ENCODE measurements around the gene C6orf118. TPM values are rescaled to one million over a fixed set of nuclear protein-coding genes. Genes with fewer than 3 reads are reported as not detected.

Gene C6orf118
- total and polyA plus RNA-seq, 4 donors = not detected

- H3K4me3 ChIP-seq (ENCODE audit: low read depth in 1 of 3, low read length in 3 of 3) = no peak overlapping the region
- no peaks in the 10 kb centered on the region for H3K4me1 ChIP-seq (ENCODE audit: control insufficient read depth in 4 of 4, insufficient read depth in 4 of 4, low read length in 3 of 4)
- no peak overlapping the region for H3K27ac ChIP-seq (ENCODE audit: low read depth in 1 of 2, low read length in 2 of 2)
- no peaks in the 10 kb centered on the region for H3K36me3 ChIP-seq (ENCODE audit: control insufficient read depth in 4 of 4, insufficient read depth in 3 of 4, low read depth in 1 of 4, low read length in 3 of 4)
- no peak for DNase-seq (ENCODE audit: low spot score)
- no peak overlapping the region for H3K9ac ChIP-seq (ENCODE audit: low read depth in 1 of 2, low read length in 2 of 2)
- no peaks in the 10 kb centered on the region for H3K27me3 ChIP-seq (ENCODE audit: control insufficient read depth in 4 of 4, insufficient read depth in 4 of 4, low read length in 3 of 4)
- peaks cover 0 to 5% (median 3%) of the 10 kb centered on the region in 4 donors for H3K9me3 ChIP-seq (ENCODE audit: control insufficient read depth in 4 of 4, low read length in 3 of 4)
- 72% methylated on average over 5 of the region's 5 CpGs for WGBS
- TF ChIP-seq SP1 (IDR thresholded peaks at IDR 0.05) = no peak
- no peak for TF ChIP-seq RAD21 (IDR thresholded peaks at IDR 0.05)
- no peak for TF ChIP-seq JUND (IDR thresholded peaks at IDR 0.05)
- TF ChIP-seq FOXA2 (IDR thresholded peaks at IDR 0.05) = no peak
- TF ChIP-seq RXRA (IDR thresholded peaks at IDR 0.05) = no peak
Observed at GRCh38 chr6:165266191-165266590, 43.2 kb downstream of the C6orf118 start.

GRCh38 chr6:165260462-165260861 lies 48.9 kb downstream of the C6orf118 start:
- Histone ChIP-seq H3K36me3 (ENCODE audit: control insufficient read depth in 4 of 4, insufficient read depth in 3 of 4, low read depth in 1 of 4, low read length in 3 of 4) (no peaks in the 10 kb centered on the region), H3K4me3 (ENCODE audit: low read depth in 1 of 3, low read length in 3 of 3) (no peak overlapping the region), H3K9me3 (ENCODE audit: control insufficient read depth in 4 of 4, low read length in 3 of 4) (peaks cover 0 to 9% (median 4%) of the 10 kb centered on the region in 4 donors), H3K27me3 (ENCODE audit: control insufficient read depth in 4 of 4, insufficient read depth in 4 of 4, low read length in 3 of 4) (no peaks in the 10 kb centered on the region), H3K27ac (ENCODE audit: low read depth in 1 of 2, low read length in 2 of 2) (no peak overlapping the region), H3K4me1 (ENCODE audit: control insufficient read depth in 4 of 4, insufficient read depth in 4 of 4, low read length in 3 of 4) (no peaks in the 10 kb centered on the region), H3K9ac (ENCODE audit: low read depth in 1 of 2, low read length in 2 of 2) (no peak overlapping the region)
- no peak for DNase-seq (ENCODE audit: low spot score)
- WGBS = 37% methylated on average over 2 of the region's 2 CpGs
- no peak for TF ChIP-seq YY1 (IDR thresholded peaks at IDR 0.05)
- TF ChIP-seq FOXA1 (IDR thresholded peaks at IDR 0.05) = no peak
- TF ChIP-seq ZBTB33 (IDR thresholded peaks at IDR 0.05) = no peak
- TF ChIP-seq HNF4A (conservative IDR thresholded peaks at IDR 0.05) = no peak
- TF ChIP-seq NR2F2 (IDR thresholded peaks at IDR 0.05) = no peak
- TF ChIP-seq TAF1 (conservative IDR thresholded peaks at IDR 0.05) = no peak
- TF ChIP-seq REST (IDR thresholded peaks at IDR 0.05) = no peak

- H3K27ac ChIP-seq (ENCODE audit: low read depth in 1 of 2, low read length in 2 of 2) = no peak overlapping the region
- H3K36me3 ChIP-seq (ENCODE audit: control insufficient read depth in 4 of 4, insufficient read depth in 3 of 4, low read depth in 1 of 4, low read length in 3 of 4) = no peaks in the 10 kb centered on the region
- no peaks in the 10 kb centered on the region for H3K4me1 ChIP-seq (ENCODE audit: control insufficient read depth in 4 of 4, insufficient read depth in 4 of 4, low read length in 3 of 4)
- no peak overlapping the region for H3K9ac ChIP-seq (ENCODE audit: low read depth in 1 of 2, low read length in 2 of 2)
- DNase-seq (ENCODE audit: low spot score) = no peak
- H3K27me3 ChIP-seq (ENCODE audit: control insufficient read depth in 4 of 4, insufficient read depth in 4 of 4, low read length in 3 of 4) = no peaks in the 10 kb centered on the region
- no peaks in the 10 kb centered on the region for H3K9me3 ChIP-seq (ENCODE audit: control insufficient read depth in 4 of 4, low read length in 3 of 4)
- WGBS = 59% methylated on average over 3 of the region's 3 CpGs
- no peak overlapping the region for H3K4me3 ChIP-seq (ENCODE audit: low read depth in 1 of 3, low read length in 3 of 3)
- TF ChIP-seq, protein P1, sequence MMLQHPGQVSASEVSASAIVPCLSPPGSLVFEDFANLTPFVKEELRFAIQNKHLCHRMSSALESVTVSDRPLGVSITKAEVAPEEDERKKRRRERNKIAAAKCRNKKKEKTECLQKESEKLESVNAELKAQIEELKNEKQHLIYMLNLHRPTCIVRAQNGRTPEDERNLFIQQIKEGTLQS (IDR thresholded peaks at IDR 0.05) = no peak
- TF ChIP-seq RXRA (IDR thresholded peaks at IDR 0.05) = no peak
- TF ChIP-seq FOXA1 (IDR thresholded peaks at IDR 0.05) = no peak
- TF ChIP-seq HNF4A (conservative IDR thresholded peaks at IDR 0.05) = no peak
- TF ChIP-seq YY1 (IDR thresholded peaks at IDR 0.05) = no peak
- no peak for TF ChIP-seq ZBTB33 (IDR thresholded peaks at IDR 0.05)
- no peak for TF ChIP-seq JUND (IDR thresholded peaks at IDR 0.05)
- TF ChIP-seq RAD21 (IDR thresholded peaks at IDR 0.05) = no peak
- TF ChIP-seq HNF4G (IDR thresholded peaks at IDR 0.05) = no peak
- TF ChIP-seq, protein P2, sequence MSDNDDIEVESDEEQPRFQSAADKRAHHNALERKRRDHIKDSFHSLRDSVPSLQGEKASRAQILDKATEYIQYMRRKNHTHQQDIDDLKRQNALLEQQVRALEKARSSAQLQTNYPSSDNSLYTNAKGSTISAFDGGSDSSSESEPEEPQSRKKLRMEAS (IDR thresholded peaks at IDR 0.05) = no peak
- no peak for TF ChIP-seq NR2F2 (IDR thresholded peaks at IDR 0.05)
- TF ChIP-seq GABPA (IDR thresholded peaks at IDR 0.05 in 1 of 2, conservative IDR thresholded peaks at IDR 0.05 in 1 of 2) = no peak
- TF ChIP-seq REST (IDR thresholded peaks at IDR 0.05) = no peak
- TF ChIP-seq FOXA2 (IDR thresholded peaks at IDR 0.05) = no peak
- no peak for TF ChIP-seq TAF1 (conservative IDR thresholded peaks at IDR 0.05)
Observed at GRCh38 chr6:165249808-165250207, 59.6 kb downstream of the C6orf118 start.
